Cardiac fibroblast (primary cell): ENCODE results near the gene SNAPC1.

ENCODE experiments used
- DNase-seq, 2 donors: peaks; one replicate each; pipeline versions ENCODE4 v3.0.0 to v3.0.0-alpha.2; 2010; ENCODE audit warnings: low read depth in 2 of 2
- H3K4me3 ChIP-seq, 2 donors: replicated peaks in 1 of 2; 1 replicate in 1 of 2; 2 replicates in 1 of 2; pipeline ENCODE4 v1.5.1; 2011; ENCODE audit warnings: low read depth in 2 of 2, low read length in 2 of 2, mild to moderate bottlenecking in 2 of 2, moderate library complexity in 1 of 2
- TF ChIP-seq, protein P1 (sequence below): IDR thresholded peaks from one replicate; pipeline ENCODE4 v1.5.1; 2011; ENCODE audit warnings: low read depth, mild to moderate bottlenecking, low read length, inconsistent platforms

SNAPC1 gene

DNA sequence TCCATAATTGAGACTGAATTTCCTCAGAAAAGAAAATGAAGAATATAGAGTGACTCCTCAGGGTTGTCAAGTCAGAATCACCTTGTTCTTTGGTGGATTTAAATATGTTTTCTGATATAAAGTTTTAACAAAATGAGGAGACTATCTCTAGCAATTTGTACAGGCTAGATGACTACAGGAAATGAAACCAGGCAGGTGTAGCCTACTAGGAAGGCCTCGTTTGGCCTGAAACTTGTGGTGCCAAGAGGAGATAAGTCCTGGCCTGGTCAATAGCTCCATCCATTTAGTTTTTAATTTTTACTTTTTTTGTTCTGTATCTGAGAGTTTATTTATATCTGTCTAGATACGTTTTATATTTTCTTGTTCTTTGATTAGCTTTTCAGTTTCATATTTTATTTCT is 41.5 kb downstream of the SNAPC1 start:
- DNase-seq: no peak
- TF ChIP-seq, protein P1, sequence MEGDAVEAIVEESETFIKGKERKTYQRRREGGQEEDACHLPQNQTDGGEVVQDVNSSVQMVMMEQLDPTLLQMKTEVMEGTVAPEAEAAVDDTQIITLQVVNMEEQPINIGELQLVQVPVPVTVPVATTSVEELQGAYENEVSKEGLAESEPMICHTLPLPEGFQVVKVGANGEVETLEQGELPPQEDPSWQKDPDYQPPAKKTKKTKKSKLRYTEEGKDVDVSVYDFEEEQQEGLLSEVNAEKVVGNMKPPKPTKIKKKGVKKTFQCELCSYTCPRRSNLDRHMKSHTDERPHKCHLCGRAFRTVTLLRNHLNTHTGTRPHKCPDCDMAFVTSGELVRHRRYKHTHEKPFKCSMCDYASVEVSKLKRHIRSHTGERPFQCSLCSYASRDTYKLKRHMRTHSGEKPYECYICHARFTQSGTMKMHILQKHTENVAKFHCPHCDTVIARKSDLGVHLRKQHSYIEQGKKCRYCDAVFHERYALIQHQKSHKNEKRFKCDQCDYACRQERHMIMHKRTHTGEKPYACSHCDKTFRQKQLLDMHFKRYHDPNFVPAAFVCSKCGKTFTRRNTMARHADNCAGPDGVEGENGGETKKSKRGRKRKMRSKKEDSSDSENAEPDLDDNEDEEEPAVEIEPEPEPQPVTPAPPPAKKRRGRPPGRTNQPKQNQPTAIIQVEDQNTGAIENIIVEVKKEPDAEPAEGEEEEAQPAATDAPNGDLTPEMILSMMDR: no peak
- no peak overlapping the region for H3K4me3 ChIP-seq

DNA sequence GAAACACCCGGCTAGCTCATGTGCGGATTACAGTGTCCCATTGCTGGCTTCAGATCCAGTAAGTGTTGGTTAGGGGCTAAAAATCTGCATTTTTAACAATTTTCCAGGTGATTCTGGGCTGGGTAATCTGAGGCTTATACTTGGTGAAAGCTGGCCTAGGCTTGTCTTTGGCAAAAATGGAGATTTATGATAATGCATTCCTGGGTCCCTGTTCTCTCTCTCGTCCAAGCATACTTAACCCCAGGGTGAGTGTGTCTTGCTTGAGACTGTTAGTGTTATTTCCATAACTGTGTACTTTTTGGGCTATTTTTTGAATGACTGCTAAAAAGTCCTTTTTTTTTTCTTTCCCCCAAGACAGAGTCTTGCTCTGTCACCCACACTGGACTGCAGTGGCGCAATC is 43.2 kb downstream of the SNAPC1 start:
- no peak for DNase-seq
- TF ChIP-seq, protein P1: no peak
- no peak overlapping the region for H3K4me3 ChIP-seq

DNA sequence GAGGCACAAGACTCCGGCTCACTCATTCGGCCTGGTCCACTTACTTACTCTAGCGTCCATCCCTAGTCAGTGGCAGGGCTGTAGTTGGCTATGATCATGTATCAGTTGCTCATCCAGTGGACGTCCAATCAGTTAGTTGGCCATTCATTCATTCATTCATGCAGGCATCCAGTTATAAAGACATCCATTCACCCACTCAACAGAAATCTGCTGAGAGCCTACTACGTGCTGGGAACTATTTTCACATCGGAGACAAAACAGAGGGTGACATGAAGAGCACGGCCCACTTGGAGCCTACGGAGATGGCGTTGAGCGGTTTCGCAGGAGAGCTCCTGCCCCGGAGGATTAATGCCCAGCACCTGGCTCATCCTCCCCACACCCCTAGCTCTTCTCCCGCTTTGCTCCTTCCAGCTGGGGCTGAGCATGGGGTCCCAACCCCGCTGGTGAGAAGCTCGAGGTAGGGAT is 49.7 kb downstream of the SNAPC1 start:
- peak overlapping the region in 1 of 2 donors; percentile 25 for H3K4me3 ChIP-seq
- TF ChIP-seq, protein P1: no peak

DNA sequence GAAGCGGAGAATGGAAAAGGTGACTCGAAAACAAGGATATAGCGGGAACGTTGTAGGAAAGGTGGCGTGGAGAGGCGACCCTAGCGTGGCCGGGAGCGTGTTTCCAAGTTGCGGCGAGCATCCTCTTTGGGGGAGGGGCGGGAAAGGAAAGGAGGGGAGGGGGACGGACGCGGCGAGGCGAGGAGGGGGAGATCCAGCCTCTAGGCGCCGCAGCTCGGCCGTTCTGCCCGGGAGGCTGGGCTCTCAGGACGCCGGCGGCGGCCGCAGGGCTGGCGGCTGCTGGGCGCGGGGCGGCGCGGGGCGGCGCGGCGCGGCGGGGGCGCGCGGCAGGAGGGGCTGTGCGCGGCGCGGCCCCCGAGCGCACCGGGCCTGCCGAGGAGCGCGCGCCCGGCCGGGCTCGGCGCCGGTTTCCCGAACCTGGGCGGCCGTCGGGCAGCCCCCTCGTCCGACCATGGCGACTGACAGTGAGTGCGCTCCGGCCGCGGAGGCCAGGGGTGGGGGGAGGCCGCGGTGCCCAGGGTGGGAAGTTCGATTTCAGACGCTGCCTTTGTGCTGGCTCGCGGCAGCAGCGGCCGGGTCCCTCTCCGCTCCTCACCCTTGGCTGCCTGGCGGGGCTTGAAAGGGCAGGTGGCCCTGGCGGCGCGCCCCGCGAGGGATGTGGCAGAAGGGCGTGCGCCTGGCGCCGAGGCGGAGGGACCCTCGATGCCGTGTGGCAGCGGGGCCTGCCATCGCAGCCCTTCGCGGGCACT is 50.3 kb downstream of the SNAPC1 start, which contains the start of gene SYT16:
TSS of gene SYT16 (plus strand) at position 357 of the 749 bp plus-strand sequence.
- peak; percentile 9 to 10 for DNase-seq
- TF ChIP-seq, protein P1: no peak
- H3K4me3 ChIP-seq: peak within 1 kb of the TSS; percentile 46 to 59

More for the DNA sequence above, 49.7 kb downstream of the SNAPC1 start:
- no peak for DNase-seq

DNA sequence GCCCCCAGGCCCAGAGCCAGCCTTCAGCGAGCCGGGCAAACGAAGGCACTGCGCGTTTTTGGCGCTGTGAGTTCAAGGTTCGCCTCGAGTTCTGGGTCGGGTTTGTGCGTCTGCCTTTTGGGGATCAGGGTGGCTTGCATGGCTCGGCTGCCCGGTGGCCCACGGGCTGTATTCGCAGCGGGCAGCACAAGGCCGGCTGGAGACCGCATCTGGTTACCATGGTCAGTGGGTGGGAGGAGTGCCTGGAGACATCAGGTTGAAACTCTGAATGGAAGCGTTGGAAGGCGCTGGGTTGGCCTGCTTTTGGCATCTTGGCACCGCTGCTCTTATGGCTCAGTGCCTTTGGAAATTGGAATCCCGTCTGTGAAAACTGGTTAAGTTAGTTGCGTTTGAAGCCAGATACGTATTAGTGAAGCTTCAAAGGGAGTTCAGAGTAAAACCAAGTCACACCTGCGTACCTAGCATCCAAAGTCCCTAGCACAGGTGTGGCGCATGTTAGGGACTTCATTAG is 50.9 kb downstream of the SNAPC1 start:
- peak overlapping the region; percentile 46 to 59 for H3K4me3 ChIP-seq
- TF ChIP-seq, protein P1: no peak
- no peak for DNase-seq

DNA sequence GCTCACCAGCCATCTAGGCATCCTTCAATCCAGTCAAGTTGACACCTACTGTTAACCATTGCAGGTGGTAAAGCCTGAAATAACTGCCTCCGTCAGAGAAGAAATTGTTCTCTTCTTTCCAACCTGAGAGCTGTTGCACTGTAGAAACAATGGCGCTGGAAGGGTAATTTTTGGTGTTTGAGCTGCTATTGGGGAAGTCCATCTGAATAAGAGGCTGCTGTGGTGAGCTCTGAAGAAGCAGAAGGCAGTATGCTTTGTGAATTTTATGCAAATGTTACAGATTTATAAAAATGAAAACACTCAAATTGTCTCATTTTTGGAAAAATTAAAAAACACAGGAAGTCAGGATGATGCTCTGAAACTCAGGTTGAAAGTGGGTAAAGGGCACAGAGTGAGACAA is 60.2 kb downstream of the SNAPC1 start:
- H3K4me3 ChIP-seq: no peak overlapping the region
- no peak for DNase-seq
- TF ChIP-seq, protein P1: no peak
